SU-DHL-6 (cell line): ENCODE measurements around the gene RNF17.

Experiments used
- CTCF ChIP-seq: fragments of 200-600 bp; sonication (generic); IDR thresholded peaks from one replicate; pipeline ENCODE4 v1.5.1; 2017; ENCODE audit warnings: antibody characterized with exemption, mild to moderate bottlenecking, low read length, moderate library complexity; ENCODE audit not compliant: insufficient read depth, poor library complexity, severe bottlenecking
- EZH2phosphoT487 ChIP-seq: fragments of 200-600 bp; sonication (generic), shearing (Covaris generic); conservative IDR thresholded peaks from 2 replicates; pipeline ENCODE4 v1.6.1; 2018; ENCODE audit warnings: mild to moderate bottlenecking, antibody characterized with exemption, low read length, moderate library complexity, mixed read lengths

GRCh38 chr13:24860770-24861169 is 96.8 kb downstream of the RNF17 start:
- TF ChIP-seq CTCF (no peak), EZH2phosphoT487 (no peak)
